GM23248 (cell line): ENCODE data around the gene EID3.

Experiments used
- EZH2 ChIP-seq: fragments of 200-600 bp; sonication (generic); IDR thresholded peaks from 2 replicates; pipeline ENCODE4 v1.6.1; 2018; ENCODE audit warnings: antibody characterized with exemption, mild to moderate bottlenecking; ENCODE audit not compliant: insufficient read depth, poor library complexity, severe bottlenecking
- EZH2phosphoT487 ChIP-seq: fragments of 200-600 bp; sonication (generic); IDR thresholded peaks from 2 replicates; pipeline ENCODE4 v1.6.1; 2018; ENCODE audit warnings: antibody characterized with exemption, moderate library complexity, mild to moderate bottlenecking, low read depth; ENCODE audit not compliant: insufficient read depth

- TF ChIP-seq EZH2phosphoT487 (no peak), EZH2 (no peak)
Observed at GRCh38 chr12:104280717-104281458, 22.7 kb upstream of the EID3 start.
